ENCODE measurements around the gene CTDSPL. TPM values are rescaled to one million over a fixed set of nuclear protein-coding genes. Genes with fewer than 3 reads are reported as not detected.

The CTDSPL gene
- total and polyA plus RNA-seq, 2 donors from 2014 or later: 55.9 to 78.3 TPM

DNA sequence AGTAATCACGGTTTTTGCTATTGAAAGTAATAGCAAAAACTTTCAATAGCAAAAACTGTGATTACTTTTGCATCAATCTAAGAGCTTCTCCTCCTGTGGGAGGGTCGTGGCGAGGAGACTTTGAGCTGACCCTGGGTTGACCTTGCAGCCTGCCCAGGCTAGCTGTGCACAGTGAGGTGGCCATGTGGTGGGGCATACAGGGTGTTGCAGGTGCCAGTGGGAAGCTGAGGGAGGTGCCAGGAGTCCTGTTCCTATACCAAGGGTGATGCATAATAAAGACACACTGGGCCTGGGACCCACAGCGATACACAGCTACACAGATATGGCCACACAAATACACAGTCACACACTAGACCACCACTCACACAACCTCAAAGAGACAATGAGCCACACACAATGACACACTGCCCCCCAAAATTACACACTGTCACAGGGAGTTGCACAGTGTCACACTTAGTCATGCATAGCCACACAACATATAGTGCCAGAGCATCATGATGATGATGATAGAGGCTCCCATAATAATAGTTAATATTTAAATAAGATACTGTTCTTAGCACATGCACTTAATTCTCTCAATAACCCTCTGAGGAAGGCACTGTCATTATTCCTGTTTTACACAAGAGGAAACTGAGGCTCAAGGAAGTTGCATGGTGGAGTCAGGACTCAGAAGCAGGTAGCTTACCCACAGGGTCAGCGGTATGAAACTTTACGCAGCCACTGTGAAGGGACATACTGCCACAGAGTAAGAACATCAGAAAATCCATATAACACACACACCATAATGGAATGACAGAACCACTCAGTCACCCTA, 161.4 kb downstream of the CTDSPL start:
- TF ChIP-seq, protein P1, sequence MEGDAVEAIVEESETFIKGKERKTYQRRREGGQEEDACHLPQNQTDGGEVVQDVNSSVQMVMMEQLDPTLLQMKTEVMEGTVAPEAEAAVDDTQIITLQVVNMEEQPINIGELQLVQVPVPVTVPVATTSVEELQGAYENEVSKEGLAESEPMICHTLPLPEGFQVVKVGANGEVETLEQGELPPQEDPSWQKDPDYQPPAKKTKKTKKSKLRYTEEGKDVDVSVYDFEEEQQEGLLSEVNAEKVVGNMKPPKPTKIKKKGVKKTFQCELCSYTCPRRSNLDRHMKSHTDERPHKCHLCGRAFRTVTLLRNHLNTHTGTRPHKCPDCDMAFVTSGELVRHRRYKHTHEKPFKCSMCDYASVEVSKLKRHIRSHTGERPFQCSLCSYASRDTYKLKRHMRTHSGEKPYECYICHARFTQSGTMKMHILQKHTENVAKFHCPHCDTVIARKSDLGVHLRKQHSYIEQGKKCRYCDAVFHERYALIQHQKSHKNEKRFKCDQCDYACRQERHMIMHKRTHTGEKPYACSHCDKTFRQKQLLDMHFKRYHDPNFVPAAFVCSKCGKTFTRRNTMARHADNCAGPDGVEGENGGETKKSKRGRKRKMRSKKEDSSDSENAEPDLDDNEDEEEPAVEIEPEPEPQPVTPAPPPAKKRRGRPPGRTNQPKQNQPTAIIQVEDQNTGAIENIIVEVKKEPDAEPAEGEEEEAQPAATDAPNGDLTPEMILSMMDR (IDR thresholded peaks at IDR 0.05; ENCODE audit: borderline replicate concordance, extremely low read depth, insufficient read depth): no peak
- H3K9me3 ChIP-seq (ENCODE audit: control insufficient read depth in 2 of 3, insufficient read depth in 1 of 3, low read length in 3 of 3): no peaks in the 10 kb centered on the region
- H3K9ac ChIP-seq (ENCODE audit: low read length in 3 of 3): peak overlapping the region in 1 of 3 donors; percentile 76
- peak in 1 of 5 donors; percentile 55 for DNase-seq
- no peaks in the 10 kb centered on the region for H3K27me3 ChIP-seq (ENCODE audit: control insufficient read depth, insufficient read depth, low read length)
- no peak overlapping the region for H3K27ac ChIP-seq (ENCODE audit: low read depth in 2 of 2, low read length in 2 of 2)
- H3K36me3 ChIP-seq (ENCODE audit: control insufficient read depth in 2 of 3, insufficient read depth in 3 of 3, low read length in 3 of 3): no peaks in the 10 kb centered on the region
- no peak for FAIRE-seq
- peaks cover 0 to 6% (median 5%) of the 10 kb centered on the region in 3 donors for H3K4me1 ChIP-seq (ENCODE audit: control insufficient read depth in 2 of 3, insufficient read depth in 2 of 3, low read depth in 1 of 3, low read length in 3 of 3)
- intact Hi-C loops (cut with DNase I): no loop called here
- H3K4me3 ChIP-seq (ENCODE audit: low read length in 3 of 3): peak overlapping the region; percentile 60 to 90 (median 81)

DNA sequence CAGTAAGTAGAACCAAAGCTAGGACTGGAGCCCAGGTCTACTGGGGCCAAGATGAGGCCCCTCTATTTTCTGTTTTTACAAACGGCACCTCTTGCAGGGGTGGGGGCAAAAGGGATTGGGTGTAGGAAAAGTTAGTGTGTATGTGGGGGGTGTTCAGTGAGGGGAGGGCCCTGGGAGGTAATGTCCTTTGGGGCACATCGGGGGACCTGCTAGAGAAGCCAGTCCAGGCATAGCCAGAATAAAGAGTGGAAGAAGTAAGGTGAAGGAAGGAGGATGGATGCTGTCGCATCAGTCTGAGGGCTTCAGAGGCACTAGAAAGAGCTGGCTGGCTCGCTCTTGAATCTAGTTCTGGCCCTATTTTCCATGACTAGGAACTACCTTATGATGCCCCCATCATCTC, 165.2 kb downstream of the CTDSPL start:
- H3K4me1 ChIP-seq (ENCODE audit: control insufficient read depth in 2 of 3, insufficient read depth in 2 of 3, low read depth in 1 of 3, low read length in 3 of 3): peaks cover 2 to 15% (median 6%) of the 10 kb centered on the region in 3 donors
- no peaks in the 10 kb centered on the region for H3K36me3 ChIP-seq (ENCODE audit: control insufficient read depth in 2 of 3, insufficient read depth in 3 of 3, low read length in 3 of 3)
- DNase-seq (no peak), FAIRE-seq (no peak)
- H3K9ac ChIP-seq (ENCODE audit: low read length in 3 of 3): no peak overlapping the region
- TF ChIP-seq, protein P1 (IDR thresholded peaks at IDR 0.05; ENCODE audit: borderline replicate concordance, extremely low read depth, insufficient read depth): no peak
- no peak overlapping the region for H3K4me3 ChIP-seq (ENCODE audit: low read length in 3 of 3)
- no peaks in the 10 kb centered on the region for H3K9me3 ChIP-seq (ENCODE audit: control insufficient read depth in 2 of 3, insufficient read depth in 1 of 3, low read length in 3 of 3)
- intact Hi-C loops (cut with DNase I): no loop called here
- no peak overlapping the region for H3K27ac ChIP-seq (ENCODE audit: low read depth in 2 of 2, low read length in 2 of 2)
- no peaks in the 10 kb centered on the region for H3K27me3 ChIP-seq (ENCODE audit: control insufficient read depth, insufficient read depth, low read length)

DNA sequence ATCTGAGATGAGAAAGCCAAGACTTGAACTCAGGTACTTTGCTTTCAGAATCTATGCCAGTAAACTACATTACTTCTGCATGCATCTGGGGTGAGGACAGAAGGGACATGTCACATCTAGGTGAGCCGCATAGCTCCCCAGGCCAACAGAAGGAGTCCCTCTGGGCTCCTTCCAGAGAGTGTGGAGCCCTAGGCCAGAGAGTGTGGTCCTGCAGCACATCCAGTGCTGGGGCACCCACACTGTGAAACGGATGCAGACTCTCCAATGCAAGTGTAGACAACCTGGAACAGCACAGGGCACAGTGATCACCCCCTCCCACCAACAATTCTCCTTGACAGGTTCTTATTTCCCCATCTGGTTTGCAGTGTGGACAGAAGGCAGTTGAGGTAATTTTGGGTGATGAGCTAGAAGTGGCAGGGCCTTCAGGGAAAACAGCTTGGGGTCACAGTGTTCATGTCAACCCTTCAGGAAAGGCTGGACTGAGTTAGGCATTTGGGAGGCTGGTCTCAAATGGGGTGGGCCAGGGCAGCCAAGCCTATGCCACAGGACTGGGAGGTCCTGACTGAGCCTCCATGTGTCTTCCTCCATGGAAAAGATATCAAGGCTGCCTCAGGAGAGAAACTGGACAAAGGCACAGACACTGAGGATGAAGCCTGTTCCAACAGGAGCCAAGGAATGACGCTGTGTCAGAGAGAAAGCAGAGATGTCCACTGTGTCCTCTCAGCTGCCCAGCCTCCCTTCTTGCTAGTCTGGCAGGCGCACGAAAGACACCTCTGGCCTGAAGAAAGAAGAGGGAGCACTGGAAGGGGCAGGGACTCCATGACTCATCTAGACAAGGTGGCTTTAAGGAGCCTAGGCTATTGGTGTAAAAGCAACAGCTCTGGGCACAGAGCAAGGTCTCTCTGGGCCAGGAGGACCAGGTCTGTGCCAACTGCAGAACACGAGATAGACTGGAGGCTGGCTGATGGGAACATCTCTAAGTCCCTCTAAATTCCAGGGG, 166.1 kb downstream of the CTDSPL start:
- no peaks in the 10 kb centered on the region for H3K9me3 ChIP-seq (ENCODE audit: control insufficient read depth in 2 of 3, insufficient read depth in 1 of 3, low read length in 3 of 3)
- intact Hi-C loops (cut with DNase I): no loop called here
- no peak for DNase-seq
- peaks cover 2 to 15% (median 6%) of the 10 kb centered on the region in 3 donors for H3K4me1 ChIP-seq (ENCODE audit: control insufficient read depth in 2 of 3, insufficient read depth in 2 of 3, low read depth in 1 of 3, low read length in 3 of 3)
- no peaks in the 10 kb centered on the region for H3K27me3 ChIP-seq (ENCODE audit: control insufficient read depth, insufficient read depth, low read length)
- FAIRE-seq: no peak
- no peak overlapping the region for H3K27ac ChIP-seq (ENCODE audit: low read depth in 2 of 2, low read length in 2 of 2)
- H3K36me3 ChIP-seq (ENCODE audit: control insufficient read depth in 2 of 3, insufficient read depth in 3 of 3, low read length in 3 of 3): no peaks in the 10 kb centered on the region
- TF ChIP-seq, protein P1 (IDR thresholded peaks at IDR 0.05; ENCODE audit: borderline replicate concordance, extremely low read depth, insufficient read depth): no peak
- H3K4me3 ChIP-seq (ENCODE audit: low read length in 3 of 3): no peak overlapping the region
- H3K9ac ChIP-seq (ENCODE audit: low read length in 3 of 3): no peak overlapping the region

Measured in kidney (tissue), 14 donors.